ENCODE measurements around the gene NEK9.

Gene NEK9

DNA sequence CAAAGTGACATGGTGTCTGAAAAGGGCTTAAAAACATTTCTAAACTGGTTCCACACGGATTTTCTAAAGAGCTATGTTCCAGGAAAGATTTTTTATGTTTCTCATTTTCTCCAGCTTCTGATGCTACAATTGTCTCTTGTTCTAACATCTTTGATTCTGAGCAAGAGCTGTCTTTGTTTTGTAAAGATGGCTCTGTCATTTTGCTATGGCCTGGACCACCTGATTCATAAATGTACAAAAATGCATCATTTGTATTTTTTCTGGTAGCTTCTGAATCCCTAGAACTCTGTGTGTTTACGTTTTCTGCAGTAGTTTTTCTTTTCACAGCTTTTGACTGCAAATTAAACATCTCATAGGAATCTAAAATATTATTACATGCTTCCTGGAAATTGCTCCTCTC lies 78.7 kb downstream of the NEK9 start:
- Histone ChIP-seq H3K9ac (ENCODE audit: low read length) (no peak overlapping the region), H3K27me3 (replicated peaks; ENCODE audit: control insufficient read depth, insufficient read depth, low read length) (no peaks in the 10 kb centered on the region), H3K36me3 (ENCODE audit: control insufficient read depth, insufficient read depth, low read length, severe bottlenecking) (no peaks in the 10 kb centered on the region), H3K4me1 (ENCODE audit: control insufficient read depth, insufficient read depth, low read length) (peaks cover 48% of the 10 kb centered on the region), H3K9me3 (ENCODE audit: control insufficient read depth, low read length) (no peaks in the 10 kb centered on the region), H3K4me3 (ENCODE audit: low read length) (no peak overlapping the region)
- no peak for DNase-seq (ENCODE audit: low read depth)

DNA sequence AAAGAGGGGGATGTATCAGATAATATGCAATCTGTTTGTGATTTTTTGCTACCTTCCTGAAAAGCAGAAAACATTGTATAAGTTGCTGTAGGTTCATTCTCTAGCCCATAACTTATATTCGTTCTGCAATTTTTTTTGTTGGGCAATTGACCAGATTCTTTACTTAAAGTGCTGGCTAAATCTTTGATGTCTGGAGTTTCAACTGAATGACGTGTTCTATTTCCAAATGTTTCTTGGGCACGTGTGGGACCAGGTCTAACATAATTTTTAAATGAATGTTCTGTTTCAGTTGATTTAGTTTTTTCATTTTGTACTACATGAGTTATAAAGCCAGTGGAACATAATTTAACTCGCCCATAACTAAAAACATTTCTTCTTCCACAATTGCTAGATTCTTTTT lies 79.3 kb downstream of the NEK9 start:
- Histone ChIP-seq H3K27me3 (replicated peaks; ENCODE audit: control insufficient read depth, insufficient read depth, low read length) (no peaks in the 10 kb centered on the region), H3K9me3 (ENCODE audit: control insufficient read depth, low read length) (no peaks in the 10 kb centered on the region), H3K9ac (ENCODE audit: low read length) (no peak overlapping the region), H3K36me3 (ENCODE audit: control insufficient read depth, insufficient read depth, low read length, severe bottlenecking) (no peaks in the 10 kb centered on the region), H3K4me1 (ENCODE audit: control insufficient read depth, insufficient read depth, low read length) (peaks cover 48% of the 10 kb centered on the region), H3K4me3 (ENCODE audit: low read length) (no peak overlapping the region)
- no peak for DNase-seq (ENCODE audit: low read depth)

DNA sequence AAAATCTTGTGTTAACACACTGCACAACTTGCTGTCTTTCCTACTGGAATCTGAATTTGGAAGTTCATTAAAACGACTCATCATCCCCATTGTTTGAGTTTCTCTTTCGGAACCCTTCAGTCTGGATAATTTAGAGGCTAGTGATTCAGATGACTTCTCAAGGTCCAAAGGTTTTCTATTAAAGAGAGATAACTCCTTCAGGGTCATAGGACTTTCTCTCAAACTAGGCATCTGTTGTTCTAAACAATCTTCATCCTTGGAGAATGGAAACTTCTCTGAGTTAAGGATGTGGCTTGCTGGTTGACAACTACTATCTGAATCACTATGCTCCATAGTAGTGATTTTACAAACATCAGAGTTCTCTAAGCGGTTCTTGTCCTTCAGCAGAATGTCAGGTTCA lies 79.9 kb downstream of the NEK9 start:
- Histone ChIP-seq H3K4me1 (ENCODE audit: control insufficient read depth, insufficient read depth, low read length) (peaks cover 52% of the 10 kb centered on the region), H3K27me3 (replicated peaks; ENCODE audit: control insufficient read depth, insufficient read depth, low read length) (no peaks in the 10 kb centered on the region), H3K36me3 (ENCODE audit: control insufficient read depth, insufficient read depth, low read length, severe bottlenecking) (no peaks in the 10 kb centered on the region), H3K9me3 (ENCODE audit: control insufficient read depth, low read length) (no peaks in the 10 kb centered on the region), H3K4me3 (ENCODE audit: low read length) (no peak overlapping the region), H3K9ac (ENCODE audit: low read length) (no peak overlapping the region)
- no peak for DNase-seq (ENCODE audit: low read depth)

DNA sequence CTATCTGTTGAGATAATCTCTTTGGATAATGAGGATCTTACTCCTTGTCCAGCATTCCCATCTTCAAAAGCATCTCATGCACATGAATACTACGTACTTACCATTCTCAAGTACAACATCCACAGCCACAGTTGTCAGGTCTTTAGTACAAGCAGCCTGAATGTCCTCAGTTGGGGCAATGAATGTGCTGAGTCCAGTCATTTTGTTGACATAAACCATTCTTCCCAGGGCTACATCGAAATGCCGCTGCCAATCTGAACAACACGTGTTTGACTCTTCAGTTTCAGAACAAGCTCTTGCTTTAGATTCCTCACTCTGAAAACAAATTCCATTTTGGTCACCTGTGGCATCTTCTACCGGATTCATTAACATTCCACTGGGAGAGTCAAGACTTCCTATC lies 80.6 kb downstream of the NEK9 start:
- Histone ChIP-seq H3K4me3 (ENCODE audit: low read length) (no peak overlapping the region), H3K27me3 (replicated peaks; ENCODE audit: control insufficient read depth, insufficient read depth, low read length) (no peaks in the 10 kb centered on the region), H3K9ac (ENCODE audit: low read length) (no peak overlapping the region), H3K36me3 (ENCODE audit: control insufficient read depth, insufficient read depth, low read length, severe bottlenecking) (no peaks in the 10 kb centered on the region), H3K9me3 (ENCODE audit: control insufficient read depth, low read length) (no peaks in the 10 kb centered on the region), H3K4me1 (ENCODE audit: control insufficient read depth, insufficient read depth, low read length) (peaks cover 52% of the 10 kb centered on the region)
- DNase-seq (ENCODE audit: low read depth) = no peak

DNA sequence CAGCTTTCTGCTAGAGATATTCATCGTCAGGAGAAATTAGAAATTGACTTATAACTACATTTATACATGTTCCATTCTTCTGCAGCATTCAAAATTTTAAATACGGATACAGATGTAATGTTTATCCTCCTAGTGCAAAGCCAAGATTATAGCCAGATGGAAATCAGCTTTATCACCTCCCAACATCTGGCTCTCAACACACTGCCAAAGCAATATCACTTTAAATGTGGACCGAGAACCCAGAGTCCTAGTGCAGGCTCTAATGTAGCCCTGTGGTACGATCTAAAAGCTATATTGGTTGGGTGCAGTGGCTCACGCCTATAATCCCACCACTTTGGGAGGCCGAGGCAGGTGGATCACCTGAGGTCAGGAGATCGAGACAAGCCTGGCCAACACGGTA lies 82.1 kb downstream of the NEK9 start:
- peaks cover 43% of the 10 kb centered on the region for H3K4me1 ChIP-seq (ENCODE audit: control insufficient read depth, insufficient read depth, low read length)
- peak; percentile 24 for DNase-seq (ENCODE audit: low read depth)
- no peak overlapping the region for H3K4me3 ChIP-seq (ENCODE audit: low read length)

DNA sequence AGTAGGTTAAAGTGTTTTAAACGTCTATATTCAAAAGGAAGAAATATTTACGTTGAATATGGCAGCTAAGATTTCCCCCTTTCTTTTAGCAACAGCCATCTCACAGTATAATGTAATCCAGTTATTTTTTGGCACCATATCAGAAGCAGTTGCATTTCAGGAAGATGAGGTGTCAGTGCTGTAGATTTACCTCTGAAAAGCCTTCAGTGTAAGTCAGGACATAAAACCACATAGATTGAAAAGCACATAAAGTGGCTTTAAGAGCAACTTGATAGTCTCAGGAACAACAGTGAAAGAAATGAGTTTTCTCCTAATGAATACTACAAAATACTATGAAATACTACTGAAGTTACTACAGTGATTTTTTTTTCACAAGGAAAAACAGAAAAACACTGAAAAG lies 82.5 kb downstream of the NEK9 start:
- no peak overlapping the region for H3K9ac ChIP-seq (ENCODE audit: low read length)
- peaks cover 41% of the 10 kb centered on the region for H3K4me1 ChIP-seq (ENCODE audit: control insufficient read depth, insufficient read depth, low read length)
- no peaks in the 10 kb centered on the region for H3K9me3 ChIP-seq (ENCODE audit: control insufficient read depth, low read length)
- no peak overlapping the region for H3K4me3 ChIP-seq (ENCODE audit: low read length)
- peaks cover under 1% of the 10 kb centered on the region for H3K36me3 ChIP-seq (ENCODE audit: control insufficient read depth, insufficient read depth, low read length, severe bottlenecking)
- DNase-seq (ENCODE audit: low read depth) = peak; percentile 65
- no peaks in the 10 kb centered on the region for H3K27me3 ChIP-seq (replicated peaks; ENCODE audit: control insufficient read depth, insufficient read depth, low read length)

More for the DNA sequence above, 82.1 kb downstream of the NEK9 start:
- no peak overlapping the region for H3K9ac ChIP-seq (ENCODE audit: low read length)
- no peaks in the 10 kb centered on the region for H3K9me3 ChIP-seq (ENCODE audit: control insufficient read depth, low read length)
- no peaks in the 10 kb centered on the region for H3K27me3 ChIP-seq (replicated peaks; ENCODE audit: control insufficient read depth, insufficient read depth, low read length)
- H3K36me3 ChIP-seq (ENCODE audit: control insufficient read depth, insufficient read depth, low read length, severe bottlenecking) = no peaks in the 10 kb centered on the region

DNA sequence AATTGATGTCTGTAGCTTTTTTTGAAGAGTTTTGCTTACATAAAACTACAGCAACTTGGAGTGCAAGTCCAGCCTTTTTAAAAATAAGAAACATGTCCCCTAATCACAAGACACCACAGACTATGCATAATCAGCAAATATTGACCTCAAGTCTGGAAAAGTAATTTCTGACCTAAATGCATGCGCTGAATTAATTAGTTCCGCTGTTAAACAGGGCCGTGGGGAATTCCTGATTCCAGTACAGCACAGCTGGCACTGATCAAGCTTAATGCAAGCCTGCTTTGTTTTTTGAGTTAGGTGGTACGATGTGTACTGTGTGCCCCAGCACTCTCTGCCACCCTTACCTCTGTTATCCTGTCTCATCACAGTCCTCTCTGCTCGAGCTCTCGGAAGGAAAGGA lies 84.8 kb downstream of the NEK9 start:
- peak; percentile 84 for DNase-seq (ENCODE audit: low read depth)
- Histone ChIP-seq H3K36me3 (ENCODE audit: control insufficient read depth, insufficient read depth, low read length, severe bottlenecking) (peaks cover 13% of the 10 kb centered on the region), H3K4me3 (ENCODE audit: low read length) (no peak overlapping the region), H3K4me1 (ENCODE audit: control insufficient read depth, insufficient read depth, low read length) (peaks cover 25% of the 10 kb centered on the region), H3K9ac (ENCODE audit: low read length) (no peak overlapping the region), H3K9me3 (ENCODE audit: control insufficient read depth, low read length) (no peaks in the 10 kb centered on the region), H3K27me3 (replicated peaks; ENCODE audit: control insufficient read depth, insufficient read depth, low read length) (no peaks in the 10 kb centered on the region)

DNA sequence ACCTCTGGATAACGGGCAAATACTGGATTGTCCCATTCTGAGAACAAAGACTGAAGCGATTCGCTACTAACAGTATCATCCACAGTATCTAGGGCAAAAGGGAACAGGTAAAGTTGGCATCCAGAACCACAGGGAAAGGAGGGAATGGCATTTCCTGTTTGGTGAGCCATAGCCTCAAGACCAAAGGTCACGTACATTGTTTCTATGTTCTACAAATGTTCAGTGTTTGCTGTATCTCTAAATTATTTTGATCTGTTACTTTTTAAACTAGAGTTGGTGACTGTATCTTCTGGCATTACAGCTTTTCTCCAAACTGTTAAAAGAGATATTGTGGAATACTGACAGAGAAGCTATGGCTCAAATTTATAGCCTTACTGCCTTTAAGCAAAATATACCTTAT lies 85.2 kb downstream of the NEK9 start:
- Histone ChIP-seq H3K4me3 (ENCODE audit: low read length) (no peak overlapping the region), H3K9me3 (ENCODE audit: control insufficient read depth, low read length) (no peaks in the 10 kb centered on the region), H3K27me3 (replicated peaks; ENCODE audit: control insufficient read depth, insufficient read depth, low read length) (no peaks in the 10 kb centered on the region), H3K4me1 (ENCODE audit: control insufficient read depth, insufficient read depth, low read length) (peaks cover 22% of the 10 kb centered on the region), H3K9ac (ENCODE audit: low read length) (no peak overlapping the region), H3K36me3 (ENCODE audit: control insufficient read depth, insufficient read depth, low read length, severe bottlenecking) (peaks cover 13% of the 10 kb centered on the region)
- DNase-seq (ENCODE audit: low read depth) = peak; percentile 25

DNA sequence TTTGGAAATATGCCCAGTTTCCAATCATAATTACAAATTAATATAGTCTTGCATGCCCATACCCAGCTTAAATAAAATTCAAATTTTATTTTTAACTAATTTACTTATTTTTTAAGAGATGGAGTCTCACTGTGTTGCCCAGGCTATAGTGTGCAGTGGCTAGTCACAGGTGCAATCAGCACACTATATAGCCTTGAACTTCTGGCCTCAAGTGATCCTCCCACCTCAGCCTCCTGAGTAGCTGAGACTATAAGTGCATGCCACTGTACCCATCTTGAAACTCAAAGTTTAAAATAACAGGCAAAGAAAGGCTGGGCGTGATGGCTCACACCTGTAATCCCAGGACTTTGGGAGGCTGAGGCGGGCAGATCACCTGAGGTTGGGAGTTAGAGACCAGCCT lies 85.9 kb downstream of the NEK9 start:
- H3K27me3 ChIP-seq (replicated peaks; ENCODE audit: control insufficient read depth, insufficient read depth, low read length) = no peaks in the 10 kb centered on the region
- no peak for DNase-seq (ENCODE audit: low read depth)

DNA sequence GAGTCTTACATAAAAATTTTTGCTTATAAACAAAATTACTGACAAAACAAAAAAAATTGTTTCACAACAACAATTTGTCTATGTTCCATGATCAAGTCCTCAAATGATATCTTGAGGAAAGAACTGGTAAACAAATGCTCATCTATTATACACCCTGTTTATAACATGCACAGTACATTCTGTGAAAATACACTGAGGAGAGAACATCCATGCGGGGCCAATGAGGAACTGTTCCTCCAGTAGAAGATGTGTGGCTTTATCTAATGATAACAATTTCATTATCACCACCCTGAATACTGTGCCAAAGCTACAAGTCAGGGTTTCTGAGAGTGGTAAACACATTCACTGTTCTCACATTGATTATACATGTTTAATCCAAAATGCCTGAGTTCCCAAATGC lies 86.3 kb downstream of the NEK9 start:
- Histone ChIP-seq H3K9me3 (ENCODE audit: control insufficient read depth, low read length) (no peaks in the 10 kb centered on the region), H3K4me1 (ENCODE audit: control insufficient read depth, insufficient read depth, low read length) (peaks cover 19% of the 10 kb centered on the region), H3K36me3 (ENCODE audit: control insufficient read depth, insufficient read depth, low read length, severe bottlenecking) (peaks cover 13% of the 10 kb centered on the region), H3K27me3 (replicated peaks; ENCODE audit: control insufficient read depth, insufficient read depth, low read length) (no peaks in the 10 kb centered on the region), H3K9ac (ENCODE audit: low read length) (no peak overlapping the region), H3K4me3 (ENCODE audit: low read length) (no peak overlapping the region)
- no peak for DNase-seq (ENCODE audit: low read depth)

More for the DNA sequence above, 85.9 kb downstream of the NEK9 start:
- H3K9me3 ChIP-seq (ENCODE audit: control insufficient read depth, low read length) = no peaks in the 10 kb centered on the region
- H3K36me3 ChIP-seq (ENCODE audit: control insufficient read depth, insufficient read depth, low read length, severe bottlenecking) = peaks cover 13% of the 10 kb centered on the region
- no peak overlapping the region for H3K9ac ChIP-seq (ENCODE audit: low read length)
- H3K4me3 ChIP-seq (ENCODE audit: low read length) = no peak overlapping the region
- H3K4me1 ChIP-seq (ENCODE audit: control insufficient read depth, insufficient read depth, low read length) = peaks cover 19% of the 10 kb centered on the region

DNA sequence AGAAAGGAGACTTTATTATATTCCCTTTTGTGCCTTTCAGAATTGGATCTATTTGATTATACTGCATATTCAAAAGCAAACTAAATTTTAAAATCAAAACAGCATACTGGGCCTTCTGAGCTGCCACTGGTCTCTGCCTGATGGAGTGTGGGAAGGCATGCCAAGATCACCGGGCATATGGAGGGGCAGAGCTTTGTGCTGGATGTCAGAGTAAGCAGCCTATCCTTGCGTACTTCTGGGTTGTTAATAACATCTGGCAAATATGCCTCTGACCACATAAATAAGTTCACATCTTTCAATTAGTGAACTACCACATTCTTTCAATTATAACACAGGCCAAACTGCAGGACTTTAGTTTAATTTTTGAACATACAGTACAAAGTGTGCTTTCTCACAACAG lies 93.9 kb downstream of the NEK9 start:
- Histone ChIP-seq H3K9ac (ENCODE audit: low read length) (no peak overlapping the region), H3K4me3 (ENCODE audit: low read length) (no peak overlapping the region)

DNA sequence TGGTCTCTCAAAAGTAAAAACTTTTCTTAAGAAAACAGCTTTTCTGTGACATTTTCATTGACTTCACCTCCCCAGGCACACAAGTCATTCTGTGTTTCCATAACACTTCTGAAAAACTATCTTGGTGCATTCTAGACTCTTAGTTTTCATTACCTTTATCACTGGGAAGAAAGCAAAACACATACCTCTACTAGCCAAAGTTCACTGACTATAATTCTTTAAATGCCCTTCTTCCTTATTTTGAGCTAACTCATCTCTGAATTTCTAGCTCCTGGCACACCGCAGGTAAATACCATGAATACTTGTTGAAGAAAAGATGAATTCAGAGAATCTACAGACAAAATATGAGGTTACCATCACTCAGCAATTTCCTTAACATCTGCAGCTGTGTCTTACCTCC lies 96.7 kb downstream of the NEK9 start:
- Histone ChIP-seq H3K36me3 (ENCODE audit: control insufficient read depth, insufficient read depth, low read length, severe bottlenecking) (peaks cover 37% of the 10 kb centered on the region), H3K9ac (ENCODE audit: low read length) (no peak overlapping the region), H3K27me3 (replicated peaks; ENCODE audit: control insufficient read depth, insufficient read depth, low read length) (no peaks in the 10 kb centered on the region), H3K4me3 (ENCODE audit: low read length) (no peak overlapping the region), H3K4me1 (ENCODE audit: control insufficient read depth, insufficient read depth, low read length) (no peaks in the 10 kb centered on the region), H3K9me3 (ENCODE audit: control insufficient read depth, low read length) (no peaks in the 10 kb centered on the region)
- DNase-seq (ENCODE audit: low read depth) = no peak

More for the DNA sequence above, 93.9 kb downstream of the NEK9 start:
- H3K27me3 ChIP-seq (replicated peaks; ENCODE audit: control insufficient read depth, insufficient read depth, low read length) = no peaks in the 10 kb centered on the region
- H3K4me1 ChIP-seq (ENCODE audit: control insufficient read depth, insufficient read depth, low read length) = no peaks in the 10 kb centered on the region
- H3K36me3 ChIP-seq (ENCODE audit: control insufficient read depth, insufficient read depth, low read length, severe bottlenecking) = peaks cover 35% of the 10 kb centered on the region
- H3K9me3 ChIP-seq (ENCODE audit: control insufficient read depth, low read length) = no peaks in the 10 kb centered on the region
- no peak for DNase-seq (ENCODE audit: low read depth)
